ENCODE results near the gene ZNF219.

- TF ChIP-seq CTCF (IDR thresholded peaks at IDR 0.05) = peak in 1 of 6 experiments; percentile 2
- no peak for TF ChIP-seq POLR2A (IDR thresholded peaks at IDR 0.05)
These were observed 7.4 kb downstream of the ZNF219 start for GRCh38 chr14:21090940-21091663.
